ENCODE measurements around the gene CYB5R4. TPM values are rescaled to one million over a fixed set of nuclear protein-coding genes. Genes with fewer than 3 reads are reported as not detected.
A peak's percentile ranks its signal among the peaks of the same experiment; 100 is the strongest.

The CYB5R4 gene
- total RNA-seq, 1 donor from 2014 or later = 35.4 TPM

DNA sequence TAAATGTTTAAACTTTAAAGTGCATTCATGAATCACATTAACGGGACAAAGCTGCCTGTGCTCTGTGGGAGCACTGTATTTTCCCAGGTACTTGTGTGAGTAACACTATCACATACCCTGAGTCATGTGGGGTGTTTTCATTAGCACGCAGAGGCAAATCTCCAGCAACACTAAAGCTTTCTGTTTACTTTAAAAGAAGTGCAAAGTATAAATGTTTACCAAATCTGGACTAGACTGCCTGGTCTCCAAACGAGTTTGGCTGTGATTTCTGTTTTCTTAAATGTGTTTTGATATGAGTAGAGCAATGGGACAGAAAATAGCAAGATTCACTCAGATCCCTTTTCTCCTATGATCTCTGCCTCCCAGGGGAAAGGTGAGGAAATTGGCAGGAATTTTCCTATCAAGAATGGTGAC, 35.1 kb upstream of the CYB5R4 start:
- H3K27ac ChIP-seq = no peak overlapping the region
- DNase-seq = no peak

DNA sequence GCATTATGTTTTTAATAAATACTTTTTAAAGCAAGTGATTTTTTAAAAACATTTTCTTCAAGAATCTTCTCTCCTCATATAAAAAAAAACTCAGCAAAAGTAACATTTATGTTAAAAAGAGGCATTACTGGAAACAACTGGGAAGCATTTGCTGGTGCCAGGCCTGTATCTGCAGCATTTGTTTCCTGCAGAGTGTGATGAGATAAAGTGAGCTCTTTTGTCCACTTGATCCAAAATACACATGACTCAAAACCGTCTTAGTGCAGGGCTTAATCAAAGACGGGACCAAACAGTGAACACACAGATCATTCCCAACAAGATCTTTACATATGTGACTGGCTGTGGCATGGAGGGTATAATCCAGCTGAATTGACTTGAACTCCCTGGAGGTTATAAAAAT, 34.7 kb upstream of the CYB5R4 start:
- no peaks in the 10 kb centered on the region for H3K4me1 ChIP-seq
- H3K27me3 ChIP-seq (ENCODE audit: low read depth) = no peaks in the 10 kb centered on the region
- H3K27ac ChIP-seq = no peak overlapping the region
- ATAC-seq (no peak), DNase-seq (no peak)
- intact Hi-C loops (cut with DNase I) = no loop called here
- H3K36me3 ChIP-seq = no peaks in the 10 kb centered on the region
- no peak overlapping the region for H3K4me3 ChIP-seq
- no peaks in the 10 kb centered on the region for H3K9me3 ChIP-seq
- TF ChIP-seq, protein P1, sequence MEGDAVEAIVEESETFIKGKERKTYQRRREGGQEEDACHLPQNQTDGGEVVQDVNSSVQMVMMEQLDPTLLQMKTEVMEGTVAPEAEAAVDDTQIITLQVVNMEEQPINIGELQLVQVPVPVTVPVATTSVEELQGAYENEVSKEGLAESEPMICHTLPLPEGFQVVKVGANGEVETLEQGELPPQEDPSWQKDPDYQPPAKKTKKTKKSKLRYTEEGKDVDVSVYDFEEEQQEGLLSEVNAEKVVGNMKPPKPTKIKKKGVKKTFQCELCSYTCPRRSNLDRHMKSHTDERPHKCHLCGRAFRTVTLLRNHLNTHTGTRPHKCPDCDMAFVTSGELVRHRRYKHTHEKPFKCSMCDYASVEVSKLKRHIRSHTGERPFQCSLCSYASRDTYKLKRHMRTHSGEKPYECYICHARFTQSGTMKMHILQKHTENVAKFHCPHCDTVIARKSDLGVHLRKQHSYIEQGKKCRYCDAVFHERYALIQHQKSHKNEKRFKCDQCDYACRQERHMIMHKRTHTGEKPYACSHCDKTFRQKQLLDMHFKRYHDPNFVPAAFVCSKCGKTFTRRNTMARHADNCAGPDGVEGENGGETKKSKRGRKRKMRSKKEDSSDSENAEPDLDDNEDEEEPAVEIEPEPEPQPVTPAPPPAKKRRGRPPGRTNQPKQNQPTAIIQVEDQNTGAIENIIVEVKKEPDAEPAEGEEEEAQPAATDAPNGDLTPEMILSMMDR (IDR thresholded peaks at IDR 0.05) = no peak

More for the DNA sequence above, 35.1 kb upstream of the CYB5R4 start:
- intact Hi-C loops (cut with DNase I) = no loop called here
- TF ChIP-seq, protein P1 (IDR thresholded peaks at IDR 0.05) = no peak
- Histone ChIP-seq H3K9me3 (no peaks in the 10 kb centered on the region), H3K36me3 (no peaks in the 10 kb centered on the region), H3K27me3 (ENCODE audit: low read depth) (no peaks in the 10 kb centered on the region), H3K4me3 (no peak overlapping the region), H3K4me1 (no peaks in the 10 kb centered on the region)
- ATAC-seq = peak in 1 of 2 donors; percentile 71

DNA sequence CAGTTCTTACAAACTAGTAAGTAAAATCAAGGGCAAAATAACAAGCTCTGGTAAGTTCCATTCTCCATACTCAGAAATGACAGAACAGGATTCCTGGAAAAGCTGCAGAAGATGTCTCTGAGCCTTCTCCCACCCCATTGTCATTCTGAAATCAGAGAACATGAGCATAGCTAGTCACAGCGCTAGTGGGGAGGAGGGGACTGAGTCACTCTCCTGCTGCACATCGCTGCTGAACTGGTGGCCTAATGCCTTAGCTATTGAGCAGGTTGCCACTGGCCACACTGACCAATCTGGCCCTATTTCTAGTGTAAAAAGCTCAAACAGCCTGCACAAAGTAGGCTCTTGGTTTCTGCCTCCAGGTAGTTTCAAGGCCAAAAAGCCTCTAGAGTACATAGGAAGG, 32.4 kb upstream of the CYB5R4 start:
- intact Hi-C loops (cut with DNase I) = no loop called here
- DNase-seq (no peak), ATAC-seq (no peak)
- Histone ChIP-seq H3K4me1 (no peaks in the 10 kb centered on the region), H3K27me3 (ENCODE audit: low read depth) (no peaks in the 10 kb centered on the region), H3K27ac (no peak overlapping the region), H3K9me3 (no peaks in the 10 kb centered on the region), H3K36me3 (no peaks in the 10 kb centered on the region), H3K4me3 (no peak overlapping the region)
- TF ChIP-seq, protein P1 (IDR thresholded peaks at IDR 0.05) = no peak

DNA sequence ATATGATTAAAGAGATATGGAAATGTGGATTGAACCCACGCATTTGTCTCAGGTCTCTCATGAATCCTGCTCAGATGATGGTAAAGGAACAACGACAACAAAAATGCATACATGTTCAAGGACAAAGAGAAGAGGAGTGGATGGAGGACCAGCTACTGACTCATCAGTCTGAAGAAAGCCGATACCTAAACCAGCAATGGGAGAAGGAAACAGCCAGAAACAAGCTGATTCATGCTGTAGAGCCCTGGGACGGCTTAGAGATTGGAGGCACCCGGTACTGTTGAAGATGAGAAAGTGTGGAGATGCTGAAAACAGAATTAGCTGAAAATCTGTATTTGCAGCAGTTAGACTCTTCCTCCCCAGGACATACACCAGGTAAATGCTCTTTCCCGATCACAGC, 20.8 kb upstream of the CYB5R4 start:
- ATAC-seq (no peak), DNase-seq (no peak)
- H3K4me1 ChIP-seq = no peaks in the 10 kb centered on the region
- no peak overlapping the region for H3K4me3 ChIP-seq
- peaks cover 5% of the 10 kb centered on the region for H3K9me3 ChIP-seq
- intact Hi-C loops (cut with DNase I) = no loop called here
- H3K27ac ChIP-seq = no peak overlapping the region
- no peaks in the 10 kb centered on the region for H3K27me3 ChIP-seq (ENCODE audit: low read depth)
- TF ChIP-seq, protein P1 (IDR thresholded peaks at IDR 0.05) = no peak
- no peaks in the 10 kb centered on the region for H3K36me3 ChIP-seq

DNA sequence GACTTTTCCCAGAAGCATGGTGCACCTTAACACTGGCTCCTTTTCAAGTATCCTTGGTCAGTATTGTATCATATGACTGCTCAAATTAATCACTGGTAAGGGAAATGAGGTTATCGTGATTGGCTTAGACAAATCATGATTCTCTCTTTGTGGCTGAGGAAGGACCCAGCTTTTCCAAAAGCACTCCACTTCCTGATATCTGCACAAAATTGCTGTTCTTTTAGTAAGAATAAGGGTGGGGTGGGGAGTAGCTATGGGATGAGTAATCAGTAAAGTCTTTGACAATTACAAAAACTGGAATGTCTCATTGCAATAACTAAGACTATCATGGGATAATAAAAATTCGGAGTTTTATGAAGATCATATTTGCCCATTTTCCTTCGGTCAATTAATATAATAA, 15.3 kb upstream of the CYB5R4 start:
- DNase-seq = no peak
- Histone ChIP-seq H3K36me3 (no peaks in the 10 kb centered on the region), H3K27me3 (ENCODE audit: low read depth) (no peaks in the 10 kb centered on the region), H3K27ac (no peak overlapping the region), H3K4me3 (no peak overlapping the region), H3K9me3 (peaks cover 5% of the 10 kb centered on the region), H3K4me1 (no peaks in the 10 kb centered on the region)
- no peak for ATAC-seq
- TF ChIP-seq, protein P1 (IDR thresholded peaks at IDR 0.05) = no peak
- intact Hi-C loops (cut with DNase I) = no loop called here

DNA sequence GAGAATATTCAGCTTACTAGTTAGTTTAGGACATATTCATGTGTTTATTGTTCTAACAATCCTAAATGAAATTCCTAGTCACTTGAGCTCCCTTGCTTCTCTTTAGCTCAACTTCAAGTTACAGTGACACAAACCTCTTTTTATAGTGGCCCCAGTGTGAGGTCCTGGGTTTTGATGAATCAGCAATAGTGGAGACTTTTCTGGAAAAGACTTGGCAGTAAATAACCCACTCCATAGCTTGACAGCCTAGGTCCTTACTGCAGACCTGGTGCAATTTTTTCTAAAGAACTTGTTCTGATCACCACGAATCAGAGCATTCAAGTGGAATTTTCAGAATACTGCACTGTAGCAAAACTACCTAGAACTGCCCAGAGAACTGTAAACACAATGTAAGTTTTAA, 13.2 kb upstream of the CYB5R4 start:
- no peak for DNase-seq
- Histone ChIP-seq H3K4me3 (no peak overlapping the region), H3K4me1 (no peaks in the 10 kb centered on the region), H3K36me3 (no peaks in the 10 kb centered on the region), H3K27ac (no peak overlapping the region), H3K9me3 (peaks cover 2% of the 10 kb centered on the region), H3K27me3 (ENCODE audit: low read depth) (peaks cover 10% of the 10 kb centered on the region)
- intact Hi-C loops (cut with DNase I) = no loop called here
- no peak for ATAC-seq
- TF ChIP-seq, protein P1 (IDR thresholded peaks at IDR 0.05) = no peak

Data from lower lobe of right lung (tissue), 2 donors.